Spleen (tissue), 11 donors: ENCODE data around the gene ALDH1A3. TPM values are rescaled to one million over a fixed set of nuclear protein-coding genes. Genes with fewer than 3 reads are reported as not detected.

Source experiments
- DNase-seq: peaks from one replicate; pipeline ENCODE4 v3.0.0-alpha.2; 2020
- H3K27ac ChIP-seq, 8 donors: fragments of 200-600 bp; sonication (generic) in 7 of 8; 1 replicate in 4 of 8; 2 replicates in 4 of 8; pipeline versions ENCODE4 v1.5.0 to v1.8.0; 2016 to 2021; ENCODE audit warnings: inconsistent platforms in 4 of 8, mild to moderate bottlenecking in 4 of 8, moderate library complexity in 1 of 8
- H3K27me3 ChIP-seq, 7 donors: fragments of 200-600 bp; sonication (generic) in 6 of 7; replicated peaks in 1 of 7; 1 replicate in 4 of 7; 2 replicates in 3 of 7; pipeline versions ENCODE4 v1.5.0 to v1.8.0; 2016 to 2021; ENCODE audit warnings: inconsistent platforms in 3 of 7, mild to moderate bottlenecking in 1 of 7
- H3K36me3 ChIP-seq, 6 donors: fragments of 200-600 bp; sonication (generic) in 5 of 6; 1 replicate in 4 of 6; 2 replicates in 2 of 6; pipeline versions ENCODE4 v1.5.0 to v1.8.0; 2016 to 2021; ENCODE audit warnings: inconsistent platforms in 2 of 6
- H3K4me1 ChIP-seq, 6 donors: fragments of 200-600 bp; sonication (generic) in 5 of 6; 1 replicate in 3 of 6; 2 replicates in 3 of 6; pipeline versions ENCODE4 v1.5.0 to v1.8.0; 2016 to 2021; ENCODE audit warnings: inconsistent platforms in 3 of 6
- H3K4me3 ChIP-seq, 8 donors: fragments of 200-600 bp; sonication (generic) in 7 of 8; 1 replicate in 4 of 8; 2 replicates in 4 of 8; pipeline versions ENCODE4 v1.5.0 to v1.8.0; 2016 to 2021; ENCODE audit warnings: inconsistent platforms in 4 of 8, mild to moderate bottlenecking in 4 of 8, moderate library complexity in 2 of 8
- H3K9me3 ChIP-seq, 8 donors: fragments of 200-600 bp; sonication (generic) in 7 of 8; 1 replicate in 4 of 8; 2 replicates in 4 of 8; pipeline versions ENCODE4 v1.5.0 to v1.8.0; 2016 to 2021; ENCODE audit warnings: inconsistent platforms in 4 of 8
- CTCF ChIP-seq, 11 experiments: fragments of 200-600 bp in 7 of 11; fragments of 450-650 bp in 4 of 11; sonication (generic) in 4 of 11; IDR thresholded peaks in 8 of 11; conservative IDR thresholded peaks in 3 of 11; 1 replicate in 7 of 11; 2 replicates in 4 of 11; pipeline versions ENCODE4 v1.4.0 to v1.8.0; 2016 to 2021; ENCODE audit warnings: antibody characterized with exemption in 11 of 11, inconsistent platforms in 4 of 11, mild to moderate bottlenecking in 1 of 11
- POLR2A ChIP-seq, 3 donors: fragments of 450-650 bp; IDR thresholded peaks; one replicate each; pipeline ENCODE4 v1.5.1; 2017; ENCODE audit warnings: antibody characterized with exemption in 3 of 3, mild to moderate bottlenecking in 1 of 3
- POLR2AphosphoS5 ChIP-seq, 3 donors: sonication (generic); formaldehyde crosslinking; IDR thresholded peaks; one replicate each; pipeline ENCODE4 v1.5.1; 2017; ENCODE audit warnings: antibody characterized with exemption in 3 of 3
- WGBS, 5 donors: extraction: QIAGEN DNeasy Blood & Tissue Kit in 3 of 5; methylation state at CpG; one replicate each; pipeline versions ENCODE4 v1.1.5 to v1.1.7; 2013 to 2018; 5-methylcytosine and 5-hydroxymethylcytosine counted together
- intact Hi-C: fragments of 100-400 bp; cut with DNase I; formaldehyde crosslinking; loops from one replicate; pipeline ENCODE4 v1.15.0; 2023; ENCODE audit warnings: low total_unique reads
- polyA plus RNA-seq, 3 donors: library from polyadenylated mRNA; stranded (reverse); fragments of 200-250 nt; gene quantifications; one replicate each; pipeline ENCODE4 v1.2.1, GENCODE V29; 2013
- total RNA-seq, 7 donors: library from RNA; depleted of rRNA in 3 of 7; stranded (reverse); fragments of >200 nt in 3 of 7; fragmentation: NEBNext Ultra II Directional in 4 of 7; extraction: Animal tissue kit (Norgen Biotek cat#: 25700) in 4 of 7; gene quantifications; one replicate each; pipeline versions ENCODE4 v1.1.0 to v1.2.1, GENCODE V29; 2016 to 2021
- donor health status: healthy with polysubstance abuse.
- donor health status: DM: no; HTN: no; CAD: no; lungs with moderate emphysema.
- donor health status: DM: no; HTN: no; CAD: no.
- donor health status: Bipolar disorder and iron deficiency.
- donor health status: healthy.
- donor health status: DM: no; HTN: no; CAD: no.
- donor health status: DM: yes; HTN: yes; CAD: no.

ALDH1A3 gene
- total and polyA plus RNA-seq, 10 donors: 0.94 to 22.3 (median 4.6) TPM

- H3K27me3 ChIP-seq: peaks cover 0 to 32% (median 6%) of the 10 kb centered on the region in 7 donors
- peaks cover 0 to 16% (median 8%) of the 10 kb centered on the region in 8 donors for H3K9me3 ChIP-seq
- no peak overlapping the region for H3K27ac ChIP-seq
- peak; percentile 72 to 92 (median 88) for TF ChIP-seq CTCF (IDR thresholded peaks at IDR 0.05 in 8 of 11, conservative IDR thresholded peaks at IDR 0.05 in 3 of 11)
- no peak for TF ChIP-seq POLR2AphosphoS5 (IDR thresholded peaks at IDR 0.05)
- H3K4me3 ChIP-seq: no peak overlapping the region
- DNase-seq: no peak
- H3K4me1 ChIP-seq: peaks cover 0 to 6% (median 0%) of the 10 kb centered on the region in 6 donors
- intact Hi-C loops: loop anchor here (5.0 kb wide), 1 partner anchor 246 kb away; no protein-coding TSS in a partner anchor
- WGBS, 5 donors: 14 to 33% (median 31%) methylated on average over 2 of the region's 2 CpGs
- no peaks in the 10 kb centered on the region for H3K36me3 ChIP-seq
These were observed 6.5 kb upstream of the ALDH1A3 start for GRCh38 chr15:100873029-100873677.

GRCh38 chr15:100875495-100875894 lies 4.1 kb upstream of the ALDH1A3 start:
- Histone ChIP-seq H3K4me1 (peaks cover 5 to 28% (median 15%) of the 10 kb centered on the region in 6 donors), H3K9me3 (no peaks in the 10 kb centered on the region), H3K4me3 (no peak overlapping the region), H3K27ac (no peak overlapping the region), H3K27me3 (peaks cover 0 to 56% (median 25%) of the 10 kb centered on the region in 7 donors), H3K36me3 (no peaks in the 10 kb centered on the region)
- intact Hi-C loops: no loop called here
- WGBS, 5 donors: 79 to 96% (median 84%) methylated on average over 2 of the region's 2 CpGs
- TF ChIP-seq POLR2A (IDR thresholded peaks at IDR 0.05) (no peak), CTCF (IDR thresholded peaks at IDR 0.05 in 8 of 11, conservative IDR thresholded peaks at IDR 0.05 in 3 of 11) (no peak), POLR2AphosphoS5 (IDR thresholded peaks at IDR 0.05) (no peak)
- DNase-seq: no peak

- H3K9me3 ChIP-seq: no peaks in the 10 kb centered on the region
- no peak overlapping the region for H3K27ac ChIP-seq
- TF ChIP-seq CTCF (IDR thresholded peaks at IDR 0.05 in 8 of 11, conservative IDR thresholded peaks at IDR 0.05 in 3 of 11) (no peak), POLR2A (IDR thresholded peaks at IDR 0.05) (no peak), POLR2AphosphoS5 (IDR thresholded peaks at IDR 0.05) (no peak)
- no peaks in the 10 kb centered on the region for H3K36me3 ChIP-seq
- DNase-seq: no peak
- intact Hi-C loops: no loop called here
- no peak overlapping the region for H3K4me3 ChIP-seq
- WGBS, 5 donors: 87 to 90% (median 88%) methylated on average over 7 of the region's 7 CpGs
- peaks cover 0 to 60% (median 30%) of the 10 kb centered on the region in 7 donors for H3K27me3 ChIP-seq
- peaks cover 6 to 33% (median 18%) of the 10 kb centered on the region in 6 donors for H3K4me1 ChIP-seq
These were observed 3.7 kb upstream of the ALDH1A3 start for GRCh38 chr15:100875976-100876375.

- DNase-seq: no peak
- Histone ChIP-seq H3K27ac (no peak overlapping the region), H3K36me3 (no peaks in the 10 kb centered on the region), H3K27me3 (peaks cover 0 to 76% (median 40%) of the 10 kb centered on the region in 7 donors), H3K4me1 (peaks cover 6 to 36% (median 18%) of the 10 kb centered on the region in 6 donors), H3K9me3 (no peaks in the 10 kb centered on the region), H3K4me3 (no peak overlapping the region)
- 82 to 92% (median 89%) methylated on average over 6 to 10 of the region's 10 CpGs for WGBS, 5 donors
- intact Hi-C loops: no loop called here
- no peak for TF ChIP-seq POLR2A (IDR thresholded peaks at IDR 0.05)
- no peak for TF ChIP-seq CTCF (IDR thresholded peaks at IDR 0.05 in 8 of 11, conservative IDR thresholded peaks at IDR 0.05 in 3 of 11)
- no peak for TF ChIP-seq POLR2AphosphoS5 (IDR thresholded peaks at IDR 0.05)
These were observed 2.1 kb upstream of the ALDH1A3 start for GRCh38 chr15:100877551-100877950.
